SK-N-SH (cell line): Measurements from ENCODE around the gene TEX19.

ENCODE experiments used
- CTCF ChIP-seq: fragments of 200-600 bp; sonication (generic); IDR thresholded peaks from 2 replicates; pipeline ENCODE4 v1.6.1; 2017; ENCODE audit warnings: antibody characterized with exemption, mild to moderate bottlenecking, moderate library complexity
- GABPA ChIP-seq: IDR thresholded peaks from 2 replicates; pipeline ENCODE4 v1.4.0; 2012; ENCODE audit warnings: low read depth, mild to moderate bottlenecking
- MEF2A ChIP-seq: IDR thresholded peaks from 2 replicates; pipeline ENCODE4 v1.4.0; 2012; ENCODE audit warnings: low read depth, borderline replicate concordance
- POLR2AphosphoS5 ChIP-seq: IDR thresholded peaks from 2 replicates; pipeline ENCODE4 v1.6.1; 2012; ENCODE audit warnings: low read depth, low read length
- TCF12 ChIP-seq: IDR thresholded peaks from 2 replicates; pipeline ENCODE4 v1.4.0; 2012
- USF2 ChIP-seq: fragments of 150-350 bp; IDR thresholded peaks from 2 replicates; pipeline ENCODE4 v1.6.1; 2017; ENCODE audit warnings: antibody characterized with exemption, low read length, low read depth, borderline replicate concordance
- TF ChIP-seq, protein P1 (sequence below): IDR thresholded peaks from 2 replicates; pipeline ENCODE4 v1.4.0; 2012; ENCODE audit warnings: low read depth

- TF ChIP-seq CTCF = no peak
- TF ChIP-seq USF2 = no peak
- no peak for TF ChIP-seq TCF12
- no peak for TF ChIP-seq MEF2A
- TF ChIP-seq GABPA = no peak
- TF ChIP-seq, protein P1, sequence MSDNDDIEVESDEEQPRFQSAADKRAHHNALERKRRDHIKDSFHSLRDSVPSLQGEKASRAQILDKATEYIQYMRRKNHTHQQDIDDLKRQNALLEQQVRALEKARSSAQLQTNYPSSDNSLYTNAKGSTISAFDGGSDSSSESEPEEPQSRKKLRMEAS = no peak
- no peak for TF ChIP-seq POLR2AphosphoS5
These were observed 10.2 kb upstream of the TEX19 start for GRCh38 chr17:82348866-82349265.
